ENCODE data around the gene COL5A1. TPM values are rescaled to one million over a fixed set of nuclear protein-coding genes. Genes with fewer than 3 reads are reported as not detected.

Gene COL5A1
- total RNA-seq, 2 experiments from 2014 or later, result 0.10 TPM; not detected in 1

- Mint-ChIP-seq H3K4me1 (ENCODE audit: low read depth) (no peaks in the 10 kb centered on the region), H3K9me3 (no peaks in the 10 kb centered on the region), H3K27ac (no peak overlapping the region), H3K36me3 (ENCODE audit: low read depth) (no peaks in the 10 kb centered on the region), H3K27me3 (ENCODE audit: low read depth) (no peaks in the 10 kb centered on the region), H3K4me3 (no peak overlapping the region)
- DNase-seq, result no peak
- intact Hi-C loops (cut with micrococcal nuclease), result no loop called here
- CTCF ChIA-PET, result no interaction called here
Measured at GRCh38 chr9:134822541-134822940, 180.9 kb downstream of the COL5A1 start.

GRCh38 chr9:134823623-134824022 is 182.0 kb downstream of the COL5A1 start:
- Mint-ChIP-seq H3K4me3 (no peak overlapping the region), H3K36me3 (ENCODE audit: low read depth) (no peaks in the 10 kb centered on the region), H3K9me3 (no peaks in the 10 kb centered on the region), H3K4me1 (ENCODE audit: low read depth) (no peaks in the 10 kb centered on the region), H3K27ac (no peak overlapping the region), H3K27me3 (ENCODE audit: low read depth) (no peaks in the 10 kb centered on the region)
- CTCF ChIA-PET, result no interaction called here
- intact Hi-C loops (cut with micrococcal nuclease), result no loop called here
- DNase-seq, result no peak

GRCh38 chr9:134824583-134824982 is 183.0 kb downstream of the COL5A1 start:
- Mint-ChIP-seq H3K27ac (no peak overlapping the region), H3K27me3 (ENCODE audit: low read depth) (no peaks in the 10 kb centered on the region), H3K9me3 (no peaks in the 10 kb centered on the region), H3K4me1 (ENCODE audit: low read depth) (no peaks in the 10 kb centered on the region), H3K36me3 (ENCODE audit: low read depth) (no peaks in the 10 kb centered on the region), H3K4me3 (no peak overlapping the region)
- intact Hi-C loops (cut with micrococcal nuclease), result no loop called here
- no peak for DNase-seq
- CTCF ChIA-PET, result no interaction called here

- H3K9me3 Mint-ChIP-seq, result no peaks in the 10 kb centered on the region
- no peaks in the 10 kb centered on the region for H3K4me1 Mint-ChIP-seq (ENCODE audit: low read depth)
- intact Hi-C loops (cut with micrococcal nuclease), result no loop called here
- CTCF ChIA-PET, result no interaction called here
- no peaks in the 10 kb centered on the region for H3K27me3 Mint-ChIP-seq (ENCODE audit: low read depth)
- no peak overlapping the region for H3K4me3 Mint-ChIP-seq
- no peaks in the 10 kb centered on the region for H3K36me3 Mint-ChIP-seq (ENCODE audit: low read depth)
- no peak for DNase-seq
- no peak overlapping the region for H3K27ac Mint-ChIP-seq
Measured at GRCh38 chr9:134825025-134825424, 183.4 kb downstream of the COL5A1 start.

GRCh38 chr9:134826336-134827285 is 185.0 kb downstream of the COL5A1 start:
- DNase-seq, result no peak
- no peaks in the 10 kb centered on the region for H3K9me3 Mint-ChIP-seq
- H3K4me1 Mint-ChIP-seq (ENCODE audit: low read depth), result no peaks in the 10 kb centered on the region
- no peak overlapping the region for H3K27ac Mint-ChIP-seq
- no peaks in the 10 kb centered on the region for H3K36me3 Mint-ChIP-seq (ENCODE audit: low read depth)
- no peak overlapping the region for H3K4me3 Mint-ChIP-seq
- CTCF ChIA-PET, result interaction anchor here (0.8 kb wide), 1 partner anchor 377 kb away, joined by 3 read pairs; no protein-coding TSS in a partner anchor
- intact Hi-C loops (cut with micrococcal nuclease), result no loop called here
- no peaks in the 10 kb centered on the region for H3K27me3 Mint-ChIP-seq (ENCODE audit: low read depth)

- intact Hi-C loops (cut with micrococcal nuclease), result no loop called here
- H3K9me3 Mint-ChIP-seq, result no peaks in the 10 kb centered on the region
- H3K27me3 Mint-ChIP-seq (ENCODE audit: low read depth), result no peaks in the 10 kb centered on the region
- CTCF ChIA-PET, result interaction anchor here (0.8 kb wide), 1 partner anchor 378 kb away, joined by 3 read pairs; no protein-coding TSS in a partner anchor
- H3K36me3 Mint-ChIP-seq (ENCODE audit: low read depth), result no peaks in the 10 kb centered on the region
- no peaks in the 10 kb centered on the region for H3K4me1 Mint-ChIP-seq (ENCODE audit: low read depth)
- no peak overlapping the region for H3K27ac Mint-ChIP-seq
- no peak overlapping the region for H3K4me3 Mint-ChIP-seq
- DNase-seq, result no peak
Measured at GRCh38 chr9:134827559-134827958, 186.0 kb downstream of the COL5A1 start.

- Mint-ChIP-seq H3K36me3 (ENCODE audit: low read depth) (no peaks in the 10 kb centered on the region), H3K4me3 (no peak overlapping the region), H3K27ac (no peak overlapping the region), H3K9me3 (no peaks in the 10 kb centered on the region), H3K4me1 (ENCODE audit: low read depth) (no peaks in the 10 kb centered on the region), H3K27me3 (ENCODE audit: low read depth) (no peaks in the 10 kb centered on the region)
- no peak for DNase-seq
- intact Hi-C loops (cut with micrococcal nuclease), result no loop called here
- CTCF ChIA-PET, result no interaction called here
Measured at GRCh38 chr9:134827993-134828392, 186.4 kb downstream of the COL5A1 start.

GRCh38 chr9:134828892-134829291 is 187.3 kb downstream of the COL5A1 start:
- DNase-seq, result no peak
- Mint-ChIP-seq H3K4me3 (no peak overlapping the region), H3K27ac (no peak overlapping the region)

GRCh38 chr9:134829356-134829937 is 187.8 kb downstream of the COL5A1 start:
- H3K27ac Mint-ChIP-seq, result no peak overlapping the region
- H3K9me3 Mint-ChIP-seq, result no peaks in the 10 kb centered on the region
- H3K4me1 Mint-ChIP-seq (ENCODE audit: low read depth), result no peaks in the 10 kb centered on the region
- CTCF ChIA-PET, result no interaction called here
- H3K27me3 Mint-ChIP-seq (ENCODE audit: low read depth), result no peaks in the 10 kb centered on the region
- H3K4me3 Mint-ChIP-seq, result no peak overlapping the region
- intact Hi-C loops (cut with micrococcal nuclease), result no loop called here
- no peak for DNase-seq
- H3K36me3 Mint-ChIP-seq (ENCODE audit: low read depth), result no peaks in the 10 kb centered on the region

More at GRCh38 chr9:134828892-134829291, 187.3 kb downstream of the COL5A1 start:
- intact Hi-C loops (cut with micrococcal nuclease), result no loop called here
- Mint-ChIP-seq H3K4me1 (ENCODE audit: low read depth) (no peaks in the 10 kb centered on the region), H3K9me3 (no peaks in the 10 kb centered on the region), H3K36me3 (ENCODE audit: low read depth) (no peaks in the 10 kb centered on the region), H3K27me3 (ENCODE audit: low read depth) (no peaks in the 10 kb centered on the region)
- CTCF ChIA-PET, result no interaction called here

- CTCF ChIA-PET, result no interaction called here
- DNase-seq, result no peak
- no peaks in the 10 kb centered on the region for H3K36me3 Mint-ChIP-seq (ENCODE audit: low read depth)
- no peaks in the 10 kb centered on the region for H3K4me1 Mint-ChIP-seq (ENCODE audit: low read depth)
- H3K9me3 Mint-ChIP-seq, result no peaks in the 10 kb centered on the region
- H3K4me3 Mint-ChIP-seq, result no peak overlapping the region
- intact Hi-C loops (cut with micrococcal nuclease), result no loop called here
- no peak overlapping the region for H3K27ac Mint-ChIP-seq
- H3K27me3 Mint-ChIP-seq (ENCODE audit: low read depth), result no peaks in the 10 kb centered on the region
Measured at GRCh38 chr9:134830126-134830525, 188.5 kb downstream of the COL5A1 start.

- Mint-ChIP-seq H3K4me3 (no peak overlapping the region), H3K36me3 (ENCODE audit: low read depth) (no peaks in the 10 kb centered on the region), H3K27me3 (ENCODE audit: low read depth) (no peaks in the 10 kb centered on the region), H3K4me1 (ENCODE audit: low read depth) (no peaks in the 10 kb centered on the region), H3K27ac (no peak overlapping the region), H3K9me3 (no peaks in the 10 kb centered on the region)
- CTCF ChIA-PET, result no interaction called here
- intact Hi-C loops (cut with micrococcal nuclease), result no loop called here
- no peak for DNase-seq
Measured at GRCh38 chr9:134830926-134831720, 189.5 kb downstream of the COL5A1 start.

GRCh38 chr9:134832471-134832870 is 190.9 kb downstream of the COL5A1 start:
- Mint-ChIP-seq H3K36me3 (ENCODE audit: low read depth) (no peaks in the 10 kb centered on the region), H3K4me3 (no peak overlapping the region), H3K27me3 (ENCODE audit: low read depth) (no peaks in the 10 kb centered on the region), H3K27ac (no peak overlapping the region), H3K9me3 (no peaks in the 10 kb centered on the region), H3K4me1 (ENCODE audit: low read depth) (no peaks in the 10 kb centered on the region)
- no peak for DNase-seq
- CTCF ChIA-PET, result no interaction called here
- intact Hi-C loops (cut with micrococcal nuclease), result no loop called here

Data from activated naive CD4-positive, alpha-beta T cell treated with anti-CD3 and anti-CD28 coated beads for 36 hours (primary cell).